ENCODE data around the gene SLC6A2.
"Not testable (repeated sequence)": the region's sequence is repeated elsewhere in the genome, so short reads cannot be mapped to it uniquely, and the experiment has no call there.

The SLC6A2 gene

GRCh38 chr16:55655897-55656681, at the start of gene SLC6A2:
Gene SLC6A2 (plus strand): TSS chr16:55655988. CDS start chr16:55656695, 707 bp downstream.
- Histone ChIP-seq H2AFZ (ENCODE audit: low read length) (no peak within 1 kb of the TSS), H3K4me3 (ENCODE audit: low read length) (no peak within 1 kb of the TSS), H3F3A (ENCODE audit: insufficient read depth, low read length) (no peaks in the 10 kb centered on the region), H4K20me1 (ENCODE audit: insufficient read depth, low read length) (no peaks in the 10 kb centered on the region), H3K9ac (ENCODE audit: low read length) (no peak within 1 kb of the TSS), H3K79me2 (ENCODE audit: low read length) (no peaks in the 10 kb centered on the region), H3K9me3 (replicated peaks; ENCODE audit: insufficient read depth, low read length) (no peaks in the 10 kb centered on the region), H3K9me2 (replicated peaks; ENCODE audit: insufficient read depth, low read length) (no peaks in the 10 kb centered on the region), H3K4me2 (ENCODE audit: low read depth, low read length) (no peak within 1 kb of the TSS), H3K36me3 (replicated peaks; ENCODE audit: insufficient read depth, low read length) (no peaks in the 10 kb centered on the region), H3K4me1 (ENCODE audit: low read length) (no peaks in the 10 kb centered on the region), H3K27me3 (replicated peaks; ENCODE audit: insufficient read depth, low read length) (no peaks in the 10 kb centered on the region), H3K27ac (ENCODE audit: low read length) (no peak within 1 kb of the TSS)
- TF ChIP-seq EZH2 (optimal IDR thresholded peaks at IDR 0.05; ENCODE audit: low read depth, low read length) (no peak), EZH2phosphoT487 (IDR thresholded peaks at IDR 0.05; ENCODE audit: low read length) (no peak)
- TF ChIP-seq, protein P1, sequence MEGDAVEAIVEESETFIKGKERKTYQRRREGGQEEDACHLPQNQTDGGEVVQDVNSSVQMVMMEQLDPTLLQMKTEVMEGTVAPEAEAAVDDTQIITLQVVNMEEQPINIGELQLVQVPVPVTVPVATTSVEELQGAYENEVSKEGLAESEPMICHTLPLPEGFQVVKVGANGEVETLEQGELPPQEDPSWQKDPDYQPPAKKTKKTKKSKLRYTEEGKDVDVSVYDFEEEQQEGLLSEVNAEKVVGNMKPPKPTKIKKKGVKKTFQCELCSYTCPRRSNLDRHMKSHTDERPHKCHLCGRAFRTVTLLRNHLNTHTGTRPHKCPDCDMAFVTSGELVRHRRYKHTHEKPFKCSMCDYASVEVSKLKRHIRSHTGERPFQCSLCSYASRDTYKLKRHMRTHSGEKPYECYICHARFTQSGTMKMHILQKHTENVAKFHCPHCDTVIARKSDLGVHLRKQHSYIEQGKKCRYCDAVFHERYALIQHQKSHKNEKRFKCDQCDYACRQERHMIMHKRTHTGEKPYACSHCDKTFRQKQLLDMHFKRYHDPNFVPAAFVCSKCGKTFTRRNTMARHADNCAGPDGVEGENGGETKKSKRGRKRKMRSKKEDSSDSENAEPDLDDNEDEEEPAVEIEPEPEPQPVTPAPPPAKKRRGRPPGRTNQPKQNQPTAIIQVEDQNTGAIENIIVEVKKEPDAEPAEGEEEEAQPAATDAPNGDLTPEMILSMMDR (IDR thresholded peaks at IDR 0.05; ENCODE audit: low read length), result no peak
- DNase-seq, result no peak

DNA sequence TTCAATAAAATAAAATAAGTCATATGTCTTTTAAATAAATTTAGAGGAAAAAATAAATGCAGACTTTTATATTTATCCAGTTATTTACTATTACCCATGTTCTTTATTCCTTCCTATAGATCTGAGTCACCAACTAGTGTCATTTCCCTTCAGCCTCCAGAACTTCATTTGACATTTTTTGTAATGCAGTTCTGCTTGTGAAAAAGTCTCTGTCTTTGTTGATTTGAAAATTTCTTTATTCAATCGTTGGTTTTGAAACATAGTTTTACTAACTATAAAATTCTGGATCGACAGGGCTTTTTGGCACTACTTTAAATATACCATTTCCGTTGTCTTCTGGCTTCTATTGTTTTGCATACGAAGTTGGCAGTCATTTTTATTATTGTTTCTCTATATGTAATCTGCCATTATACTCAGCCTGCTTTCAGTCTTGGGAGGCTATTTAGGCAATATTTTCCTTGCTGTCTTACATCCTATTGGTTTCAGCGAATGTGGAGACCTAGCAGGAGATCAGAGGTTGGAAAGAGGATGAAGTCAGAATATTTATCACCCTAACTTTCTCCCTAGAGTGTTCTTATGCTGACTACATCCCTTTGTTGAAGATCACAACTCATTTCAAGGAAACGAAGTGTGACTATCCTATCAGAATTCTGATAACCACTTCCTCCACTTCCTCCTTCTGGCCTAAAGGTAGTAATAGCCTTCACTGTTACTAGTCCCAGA, 42.0 kb upstream of the SLC6A2 start:
- Histone ChIP-seq H3K9me3 (replicated peaks; ENCODE audit: insufficient read depth, low read length) (no peaks in the 10 kb centered on the region), H3K9me2 (replicated peaks; ENCODE audit: insufficient read depth, low read length) (no peaks in the 10 kb centered on the region), H4K20me1 (ENCODE audit: insufficient read depth, low read length) (no peaks in the 10 kb centered on the region), H3K79me2 (ENCODE audit: low read length) (no peaks in the 10 kb centered on the region), H3K4me1 (ENCODE audit: low read length) (no peaks in the 10 kb centered on the region), H3K36me3 (replicated peaks; ENCODE audit: insufficient read depth, low read length) (no peaks in the 10 kb centered on the region), H3K4me3 (ENCODE audit: low read length) (no peak overlapping the region), H2AFZ (ENCODE audit: low read length) (no peak overlapping the region), H3F3A (ENCODE audit: insufficient read depth, low read length) (no peaks in the 10 kb centered on the region), H3K9ac (ENCODE audit: low read length) (no peak overlapping the region), H3K27me3 (replicated peaks; ENCODE audit: insufficient read depth, low read length) (no peaks in the 10 kb centered on the region), H3K4me2 (ENCODE audit: low read depth, low read length) (no peak overlapping the region), H3K27ac (ENCODE audit: low read length) (no peak overlapping the region)
- no peak for TF ChIP-seq EZH2phosphoT487 (IDR thresholded peaks at IDR 0.05; ENCODE audit: low read length)
- no peak for TF ChIP-seq EZH2 (optimal IDR thresholded peaks at IDR 0.05; ENCODE audit: low read depth, low read length)
- TF ChIP-seq, protein P1 (IDR thresholded peaks at IDR 0.05; ENCODE audit: low read length), result no peak
- no peak for DNase-seq

GRCh38 chr16:55615071-55615470, 40.7 kb upstream of the SLC6A2 start:
- H3F3A ChIP-seq (ENCODE audit: insufficient read depth, low read length), result no peaks in the 10 kb centered on the region
- no peaks in the 10 kb centered on the region for H3K9me3 ChIP-seq (replicated peaks; ENCODE audit: insufficient read depth, low read length)
- H3K79me2 ChIP-seq (ENCODE audit: low read length), result no peaks in the 10 kb centered on the region
- H3K4me3 ChIP-seq (ENCODE audit: low read length), result no peak overlapping the region
- no peak overlapping the region for H2AFZ ChIP-seq (ENCODE audit: low read length)
- no peaks in the 10 kb centered on the region for H3K36me3 ChIP-seq (replicated peaks; ENCODE audit: insufficient read depth, low read length)
- TF ChIP-seq EZH2phosphoT487 (IDR thresholded peaks at IDR 0.05; ENCODE audit: low read length) (no peak), EZH2 (optimal IDR thresholded peaks at IDR 0.05; ENCODE audit: low read depth, low read length) (no peak)
- TF ChIP-seq, protein P1 (IDR thresholded peaks at IDR 0.05; ENCODE audit: low read length), result no peak
- H3K27ac ChIP-seq (ENCODE audit: low read length), result no peak overlapping the region
- H4K20me1 ChIP-seq (ENCODE audit: insufficient read depth, low read length), result no peaks in the 10 kb centered on the region
- H3K9ac ChIP-seq (ENCODE audit: low read length), result no peak overlapping the region
- H3K27me3 ChIP-seq (replicated peaks; ENCODE audit: insufficient read depth, low read length), result no peaks in the 10 kb centered on the region
- no peak overlapping the region for H3K4me2 ChIP-seq (ENCODE audit: low read depth, low read length)
- no peaks in the 10 kb centered on the region for H3K4me1 ChIP-seq (ENCODE audit: low read length)
- no peaks in the 10 kb centered on the region for H3K9me2 ChIP-seq (replicated peaks; ENCODE audit: insufficient read depth, low read length)
- no peak for DNase-seq

DNA sequence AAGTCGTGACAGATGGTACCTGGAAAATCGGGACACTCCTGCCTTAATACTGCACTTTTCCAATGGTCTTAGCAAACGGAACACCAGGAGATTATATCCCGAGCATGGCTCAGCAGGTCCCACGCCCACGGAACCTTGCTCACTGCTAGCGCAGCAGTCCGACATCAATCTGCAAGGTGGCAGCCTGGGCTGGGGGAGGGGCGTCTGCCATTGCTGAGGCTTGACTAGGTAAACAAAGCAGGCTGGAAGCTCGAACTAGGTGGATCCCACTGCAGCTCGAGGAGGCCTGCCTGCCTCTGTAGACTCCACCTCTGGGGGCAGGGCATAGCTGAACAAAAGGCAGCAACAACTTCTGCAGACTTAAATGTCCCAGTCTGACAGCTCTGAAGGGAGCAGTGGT, 40.1 kb upstream of the SLC6A2 start:
- not testable (repeated sequence) for H3K27ac ChIP-seq (ENCODE audit: low read length); H3K9me2 ChIP-seq (replicated peaks; ENCODE audit: insufficient read depth, low read length); H3K4me2 ChIP-seq (ENCODE audit: low read depth, low read length); H3K79me2 ChIP-seq (ENCODE audit: low read length); H3K4me1 ChIP-seq (ENCODE audit: low read length); H3K9me3 ChIP-seq (replicated peaks; ENCODE audit: insufficient read depth, low read length); H3K9ac ChIP-seq (ENCODE audit: low read length); H4K20me1 ChIP-seq (ENCODE audit: insufficient read depth, low read length); DNase-seq; H3K4me3 ChIP-seq (ENCODE audit: low read length); H3F3A ChIP-seq (ENCODE audit: insufficient read depth, low read length); H2AFZ ChIP-seq (ENCODE audit: low read length); H3K36me3 ChIP-seq (replicated peaks; ENCODE audit: insufficient read depth, low read length); H3K27me3 ChIP-seq (replicated peaks; ENCODE audit: insufficient read depth, low read length)
